ENCODE results near the gene TCERG1L. TPM values are rescaled to one million over a fixed set of nuclear protein-coding genes. Genes with fewer than 3 reads are reported as not detected.

Gene TCERG1L
- total and polyA plus RNA-seq, 11 donors, result 0.11 to 0.25 TPM; not detected in 9

GRCh38 chr10:131257027-131257426 is 54.5 kb downstream of the TCERG1L start:
- no peak overlapping the region for H3K27ac ChIP-seq
- intact Hi-C loops (cut with DNase I), result no loop called here
- no peaks in the 10 kb centered on the region for H3K36me3 ChIP-seq
- TF ChIP-seq CTCF (IDR thresholded peaks at IDR 0.05) (no peak), POLR2A (IDR thresholded peaks at IDR 0.05) (no peak)
- no peak for ATAC-seq
- peaks cover 0 to 30% (median 5%) of the 10 kb centered on the region in 9 donors for H3K27me3 ChIP-seq
- H3K4me1 ChIP-seq, result no peaks in the 10 kb centered on the region
- no peaks in the 10 kb centered on the region for H3K9me3 ChIP-seq
- DNase-seq, result no peak
- WGBS, 4 donors, result 75 to 78% (median 77%) methylated on average over 11 of the region's 11 CpGs
- no peak overlapping the region for H3K4me3 ChIP-seq

GRCh38 chr10:131254859-131255252 is 56.7 kb downstream of the TCERG1L start:
- Histone ChIP-seq H3K9me3 (no peaks in the 10 kb centered on the region), H3K36me3 (no peaks in the 10 kb centered on the region), H3K4me3 (no peak overlapping the region), H3K27me3 (peaks cover 0 to 45% (median 12%) of the 10 kb centered on the region in 9 donors), H3K4me1 (peaks cover 0 to 6% (median 0%) of the 10 kb centered on the region in 12 donors), H3K27ac (no peak overlapping the region)
- 49 to 63% (median 57%) methylated on average over 4 of the region's 4 CpGs for WGBS, 4 donors
- intact Hi-C loops (cut with DNase I), result no loop called here
- no peak for DNase-seq
- ATAC-seq, result no peak
- TF ChIP-seq POLR2A (IDR thresholded peaks at IDR 0.05) (no peak), CTCF (IDR thresholded peaks at IDR 0.05) (no peak)

- DNase-seq (no peak), ATAC-seq (no peak)
- Histone ChIP-seq H3K4me3 (no peak overlapping the region), H3K36me3 (no peaks in the 10 kb centered on the region), H3K4me1 (peaks cover 0 to 6% (median 0%) of the 10 kb centered on the region in 12 donors), H3K27me3 (peaks cover 0 to 49% (median 12%) of the 10 kb centered on the region in 9 donors), H3K27ac (no peak overlapping the region), H3K9me3 (no peaks in the 10 kb centered on the region)
- TF ChIP-seq POLR2A (IDR thresholded peaks at IDR 0.05), result no peak
- no peak for TF ChIP-seq CTCF (IDR thresholded peaks at IDR 0.05)
- 82 to 87% (median 84%) methylated on average over 22 of the region's 22 CpGs for WGBS, 4 donors
- intact Hi-C loops (cut with DNase I), result no loop called here
Observed at GRCh38 chr10:131253931-131254858, 57.3 kb downstream of the TCERG1L start.

DNA sequence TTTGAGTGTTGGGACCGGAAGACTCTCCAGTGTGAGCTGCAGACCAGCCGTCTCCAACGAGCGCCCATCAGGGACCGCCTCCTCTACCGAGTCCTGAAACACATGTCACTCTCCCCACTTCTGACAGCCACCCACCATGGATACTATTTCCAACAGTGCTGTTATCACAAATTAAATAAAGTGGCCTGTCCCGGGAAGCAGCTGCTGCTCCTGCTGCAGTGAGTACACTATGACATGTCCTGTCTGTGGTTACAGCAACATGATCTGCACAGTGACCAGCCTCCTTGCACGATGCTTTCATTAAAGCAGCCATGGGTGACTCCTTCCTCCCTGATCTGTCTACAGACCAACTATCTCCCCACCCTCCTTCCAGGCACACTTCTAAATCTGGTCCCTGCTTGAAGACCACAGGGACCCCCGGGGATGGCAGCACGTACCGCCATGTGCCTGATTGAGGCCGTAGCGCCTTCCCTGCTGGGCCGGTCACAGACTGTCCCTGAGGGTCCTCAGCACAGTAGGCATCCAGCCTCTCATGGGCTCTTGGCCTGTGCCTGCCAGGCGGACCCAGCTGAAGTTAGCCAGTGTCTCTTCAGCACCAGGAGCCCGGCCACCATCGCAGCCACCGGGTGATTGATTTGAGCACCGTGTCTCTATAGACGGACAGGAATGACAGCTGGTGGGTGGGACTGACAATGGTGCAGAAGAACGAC is 58.8 kb downstream of the TCERG1L start:
- TF ChIP-seq POLR2A (IDR thresholded peaks at IDR 0.05) (no peak), CTCF (IDR thresholded peaks at IDR 0.05) (no peak)
- peaks cover 0 to 54% (median 14%) of the 10 kb centered on the region in 9 donors for H3K27me3 ChIP-seq

More for the DNA sequence above, 58.8 kb downstream of the TCERG1L start:
- H3K4me3 ChIP-seq, result no peak overlapping the region
- no peaks in the 10 kb centered on the region for H3K9me3 ChIP-seq
- H3K4me1 ChIP-seq, result peaks cover 0 to 6% (median 0%) of the 10 kb centered on the region in 12 donors
- no peak for DNase-seq
- H3K36me3 ChIP-seq, result no peaks in the 10 kb centered on the region
- H3K27ac ChIP-seq, result no peak overlapping the region
- no peak for ATAC-seq
- intact Hi-C loops (cut with DNase I), result no loop called here
- 68 to 72% (median 69%) methylated on average over 20 to 21 of the region's 21 CpGs for WGBS, 4 donors
